HEK293 (cell line): ENCODE data around the gene RBM7.

Experiments
- CTCF ChIA-PET: fragments of 350-600 bp; formaldehyde crosslinking; extraction: SDS; loops from one replicate; lab custom pipeline; 2021; ENCODE audit warnings: antibody characterized with exemption; lab: Yijun Ruan, JAX
- POLR2A ChIA-PET: fragments of 300-600 bp; formaldehyde crosslinking; extraction: SDS; loops from one replicate; lab custom pipeline; 2020; ENCODE audit warnings: antibody characterized with exemption, inconsistent platforms; lab: Yijun Ruan, JAX
- H3K27ac ChIP-seq: fragments of 200-500 bp; sonication (Bioruptor generic); 2 replicates; pipeline ENCODE4 v1.5.1; 2014; ENCODE audit warnings: low read depth, low read length, control low read depth, inconsistent platforms; ENCODE audit errors: extremely low read depth
- H3K36me3 ChIP-seq, 2 experiments: fragments of 200-500 bp in 1 of 2; sonication (Bioruptor generic) in 1 of 2; 1 replicate in 1 of 2; 2 replicates in 1 of 2; pipeline ENCODE4 v1.5.1; 2014 to 2017; ENCODE audit warnings: inconsistent platforms in 2 of 2, low read length in 2 of 2; ENCODE audit not compliant: control insufficient read depth in 2 of 2, insufficient read depth in 1 of 2
- H3K4me1 ChIP-seq: fragments of 200-500 bp; sonication (Bioruptor generic); 2 replicates; pipeline ENCODE4 v1.5.1; 2014; ENCODE audit warnings: mild to moderate bottlenecking, low read length, inconsistent platforms; ENCODE audit not compliant: control insufficient read depth, insufficient read depth
- H3K4me3 ChIP-seq: 2 replicates; pipeline ENCODE4 v1.5.1; 2011; ENCODE audit warnings: low read depth, mild to moderate bottlenecking, control low read depth, low read length, moderate library complexity
- H3K9me3 ChIP-seq: fragments of 200-500 bp; sonication (Bioruptor generic); 2 replicates; pipeline ENCODE4 v1.5.1; 2014; ENCODE audit warnings: low read depth, low read length, inconsistent platforms; ENCODE audit not compliant: control insufficient read depth, insufficient read depth
- BCL6B ChIP-seq: fragments of 450-650 bp; formaldehyde crosslinking; IDR thresholded peaks from 2 replicates; pipeline ENCODE4 v1.5.1; 2017; ENCODE audit warnings: missing biosample characterization, missing genetic modification characterization
- GLI4 ChIP-seq: fragments of 450-650 bp; formaldehyde crosslinking; IDR thresholded peaks from 2 replicates; pipeline ENCODE4 v1.5.1; 2016; ENCODE audit warnings: missing biosample characterization, missing genetic modification characterization
- HIC1 ChIP-seq: fragments of 450-650 bp; formaldehyde crosslinking; IDR thresholded peaks from 2 replicates; pipeline ENCODE4 v1.5.1; 2016; ENCODE audit warnings: missing biosample characterization, missing genetic modification characterization
- ZBTB1 ChIP-seq: fragments of 450-650 bp; formaldehyde crosslinking; IDR thresholded peaks from 2 replicates; pipeline ENCODE4 v1.5.1; 2016; ENCODE audit warnings: missing biosample characterization, missing genetic modification characterization
- ZNF18 ChIP-seq: fragments of 450-650 bp; formaldehyde crosslinking; IDR thresholded peaks from 2 replicates; pipeline ENCODE4 v1.5.1; 2016; ENCODE audit warnings: missing biosample characterization, missing genetic modification characterization
- ZNF404 ChIP-seq: fragments of 450-650 bp; formaldehyde crosslinking; IDR thresholded peaks from 2 replicates; pipeline ENCODE4 v1.5.1; 2017; ENCODE audit warnings: missing biosample characterization, missing genetic modification characterization
- ZNF473 ChIP-seq: fragments of 450-650 bp; formaldehyde crosslinking; IDR thresholded peaks from 2 replicates; pipeline ENCODE4 v1.5.1; 2017; ENCODE audit warnings: missing biosample characterization, missing genetic modification characterization
- ZNF518A ChIP-seq: fragments of 450-650 bp; formaldehyde crosslinking; conservative IDR thresholded peaks from 2 replicates; pipeline ENCODE4 v1.5.1; 2016; ENCODE audit warnings: low read depth, missing biosample characterization, missing genetic modification characterization
- ZNF600 ChIP-seq: fragments of 450-650 bp; formaldehyde crosslinking; IDR thresholded peaks from 2 replicates; pipeline ENCODE4 v1.5.1; 2016; ENCODE audit warnings: missing biosample characterization, missing genetic modification characterization
- ZNF777 ChIP-seq: fragments of 450-650 bp; formaldehyde crosslinking; IDR thresholded peaks from 2 replicates; pipeline ENCODE4 v1.5.1; 2017; ENCODE audit warnings: missing biosample characterization, missing genetic modification characterization, borderline replicate concordance
- TF ChIP-seq, protein P1 (sequence below): fragments of 450-650 bp; formaldehyde crosslinking; IDR thresholded peaks from 2 replicates; pipeline ENCODE4 v1.5.1; 2016; ENCODE audit warnings: missing biosample characterization, missing genetic modification characterization
- TF ChIP-seq, protein P2 (sequence below): fragments of 450-650 bp; formaldehyde crosslinking; IDR thresholded peaks from 2 replicates; pipeline ENCODE4 v1.5.1; 2017; ENCODE audit warnings: missing biosample characterization, missing genetic modification characterization
- TF ChIP-seq, protein P3 (sequence below): fragments of 450-650 bp; formaldehyde crosslinking; conservative IDR thresholded peaks from 2 replicates; pipeline ENCODE4 v1.5.1; 2016; ENCODE audit warnings: low read depth, missing biosample characterization, missing genetic modification characterization
- TF ChIP-seq, protein P4 (sequence below): fragments of 450-650 bp; formaldehyde crosslinking; IDR thresholded peaks from 2 replicates; pipeline ENCODE4 v1.5.1; 2016; ENCODE audit warnings: missing biosample characterization, missing genetic modification characterization

RBM7 gene

DNA sequence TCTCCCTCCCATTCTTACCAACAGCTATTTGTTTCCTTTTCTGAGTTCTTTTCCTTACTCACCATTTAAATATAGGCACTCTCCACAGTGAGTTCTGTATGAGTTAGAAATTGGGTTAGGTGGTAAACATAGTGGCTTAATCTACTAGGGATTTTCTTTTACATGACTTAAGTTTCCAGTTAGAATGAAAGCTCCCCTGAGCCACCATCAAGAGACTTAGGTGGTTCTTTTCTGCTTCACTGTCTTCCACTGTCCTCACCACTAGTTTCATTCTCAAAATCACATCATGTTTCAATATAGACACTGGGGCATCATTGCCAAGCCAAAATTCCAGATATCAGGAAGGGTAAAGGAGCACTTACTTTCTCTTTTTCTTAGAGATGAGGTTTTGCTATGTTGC, 29.8 kb downstream of the RBM7 start (continued):
- TF ChIP-seq ZNF600: no peak

DNA sequence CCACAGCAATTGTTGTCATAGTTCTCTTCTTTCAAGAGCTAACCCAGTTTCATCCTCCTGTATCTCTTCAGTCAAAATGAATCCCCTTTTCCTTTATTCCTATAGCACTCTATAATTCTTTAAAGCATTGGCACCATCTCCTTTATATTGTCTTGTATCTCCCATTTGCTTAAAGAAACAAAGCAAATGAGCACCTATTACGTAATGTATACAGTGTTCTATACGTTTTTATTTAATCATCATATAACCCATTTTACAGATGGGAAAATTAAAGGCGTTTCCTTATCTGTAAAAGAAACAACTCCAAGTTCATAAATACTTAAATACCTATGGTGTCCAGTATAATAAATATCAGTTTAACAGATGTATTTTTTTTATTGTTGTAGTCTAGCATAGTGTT, 32.4 kb downstream of the RBM7 start:
- H3K36me3 ChIP-seq: no peaks in the 10 kb centered on the region
- CTCF ChIA-PET: no interaction called here
- POLR2A ChIA-PET: no interaction called here
- H3K27ac ChIP-seq: no peak overlapping the region
- TF ChIP-seq ZNF473 (no peak), GLI4 (tag by site-specific recombination) (no peak), ZNF777 (tag by site-specific recombination) (no peak), ZNF404 (tag by site-specific recombination) (no peak), HIC1 (tag by site-specific recombination) (no peak)
- TF ChIP-seq, protein P1, sequence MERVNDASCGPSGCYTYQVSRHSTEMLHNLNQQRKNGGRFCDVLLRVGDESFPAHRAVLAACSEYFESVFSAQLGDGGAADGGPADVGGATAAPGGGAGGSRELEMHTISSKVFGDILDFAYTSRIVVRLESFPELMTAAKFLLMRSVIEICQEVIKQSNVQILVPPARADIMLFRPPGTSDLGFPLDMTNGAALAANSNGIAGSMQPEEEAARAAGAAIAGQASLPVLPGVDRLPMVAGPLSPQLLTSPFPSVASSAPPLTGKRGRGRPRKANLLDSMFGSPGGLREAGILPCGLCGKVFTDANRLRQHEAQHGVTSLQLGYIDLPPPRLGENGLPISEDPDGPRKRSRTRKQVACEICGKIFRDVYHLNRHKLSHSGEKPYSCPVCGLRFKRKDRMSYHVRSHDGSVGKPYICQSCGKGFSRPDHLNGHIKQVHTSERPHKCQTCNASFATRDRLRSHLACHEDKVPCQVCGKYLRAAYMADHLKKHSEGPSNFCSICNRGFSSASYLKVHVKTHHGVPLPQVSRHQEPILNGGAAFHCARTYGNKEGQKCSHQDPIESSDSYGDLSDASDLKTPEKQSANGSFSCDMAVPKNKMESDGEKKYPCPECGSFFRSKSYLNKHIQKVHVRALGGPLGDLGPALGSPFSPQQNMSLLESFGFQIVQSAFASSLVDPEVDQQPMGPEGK (tag by site-specific recombination): no peak
- TF ChIP-seq, protein P2, sequence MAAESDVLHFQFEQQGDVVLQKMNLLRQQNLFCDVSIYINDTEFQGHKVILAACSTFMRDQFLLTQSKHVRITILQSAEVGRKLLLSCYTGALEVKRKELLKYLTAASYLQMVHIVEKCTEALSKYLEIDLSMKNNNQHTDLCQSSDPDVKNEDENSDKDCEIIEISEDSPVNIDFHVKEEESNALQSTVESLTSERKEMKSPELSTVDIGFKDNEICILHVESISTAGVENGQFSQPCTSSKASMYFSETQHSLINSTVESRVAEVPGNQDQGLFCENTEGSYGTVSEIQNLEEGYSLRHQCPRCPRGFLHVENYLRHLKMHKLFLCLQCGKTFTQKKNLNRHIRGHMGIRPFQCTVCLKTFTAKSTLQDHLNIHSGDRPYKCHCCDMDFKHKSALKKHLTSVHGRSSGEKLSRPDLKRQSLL (tag by site-specific recombination): no peak
- TF ChIP-seq, protein P3, sequence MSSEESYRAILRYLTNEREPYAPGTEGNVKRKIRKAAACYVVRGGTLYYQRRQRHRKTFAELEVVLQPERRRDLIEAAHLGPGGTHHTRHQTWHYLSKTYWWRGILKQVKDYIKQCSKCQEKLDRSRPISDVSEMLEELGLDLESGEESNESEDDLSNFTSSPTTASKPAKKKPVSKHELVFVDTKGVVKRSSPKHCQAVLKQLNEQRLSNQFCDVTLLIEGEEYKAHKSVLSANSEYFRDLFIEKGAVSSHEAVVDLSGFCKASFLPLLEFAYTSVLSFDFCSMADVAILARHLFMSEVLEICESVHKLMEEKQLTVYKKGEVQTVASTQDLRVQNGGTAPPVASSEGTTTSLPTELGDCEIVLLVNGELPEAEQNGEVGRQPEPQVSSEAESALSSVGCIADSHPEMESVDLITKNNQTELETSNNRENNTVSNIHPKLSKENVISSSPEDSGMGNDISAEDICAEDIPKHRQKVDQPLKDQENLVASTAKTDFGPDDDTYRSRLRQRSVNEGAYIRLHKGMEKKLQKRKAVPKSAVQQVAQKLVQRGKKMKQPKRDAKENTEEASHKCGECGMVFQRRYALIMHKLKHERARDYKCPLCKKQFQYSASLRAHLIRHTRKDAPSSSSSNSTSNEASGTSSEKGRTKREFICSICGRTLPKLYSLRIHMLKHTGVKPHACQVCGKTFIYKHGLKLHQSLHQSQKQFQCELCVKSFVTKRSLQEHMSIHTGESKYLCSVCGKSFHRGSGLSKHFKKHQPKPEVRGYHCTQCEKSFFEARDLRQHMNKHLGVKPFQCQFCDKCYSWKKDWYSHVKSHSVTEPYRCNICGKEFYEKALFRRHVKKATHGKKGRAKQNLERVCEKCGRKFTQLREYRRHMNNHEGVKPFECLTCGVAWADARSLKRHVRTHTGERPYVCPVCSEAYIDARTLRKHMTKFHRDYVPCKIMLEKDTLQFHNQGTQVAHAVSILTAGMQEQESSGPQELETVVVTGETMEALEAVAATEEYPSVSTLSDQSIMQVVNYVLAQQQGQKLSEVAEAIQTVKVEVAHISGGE (tag by site-specific recombination): no peak
- H3K4me3 ChIP-seq: no peak overlapping the region
- H3K4me1 ChIP-seq: no peaks in the 10 kb centered on the region
- H3K9me3 ChIP-seq: no peaks in the 10 kb centered on the region

- Histone ChIP-seq H3K36me3 (no peaks in the 10 kb centered on the region), H3K27ac (no peak overlapping the region), H3K4me1 (no peaks in the 10 kb centered on the region), H3K9me3 (no peaks in the 10 kb centered on the region), H3K4me3 (no peak overlapping the region)
- POLR2A ChIA-PET: no interaction called here
- CTCF ChIA-PET: no interaction called here
- TF ChIP-seq ZNF18 (tag by site-specific recombination) (no peak), BCL6B (tag by site-specific recombination) (no peak), ZBTB1 (tag by site-specific recombination) (no peak), ZNF518A (tag by site-specific recombination) (no peak)
- TF ChIP-seq, protein P4, sequence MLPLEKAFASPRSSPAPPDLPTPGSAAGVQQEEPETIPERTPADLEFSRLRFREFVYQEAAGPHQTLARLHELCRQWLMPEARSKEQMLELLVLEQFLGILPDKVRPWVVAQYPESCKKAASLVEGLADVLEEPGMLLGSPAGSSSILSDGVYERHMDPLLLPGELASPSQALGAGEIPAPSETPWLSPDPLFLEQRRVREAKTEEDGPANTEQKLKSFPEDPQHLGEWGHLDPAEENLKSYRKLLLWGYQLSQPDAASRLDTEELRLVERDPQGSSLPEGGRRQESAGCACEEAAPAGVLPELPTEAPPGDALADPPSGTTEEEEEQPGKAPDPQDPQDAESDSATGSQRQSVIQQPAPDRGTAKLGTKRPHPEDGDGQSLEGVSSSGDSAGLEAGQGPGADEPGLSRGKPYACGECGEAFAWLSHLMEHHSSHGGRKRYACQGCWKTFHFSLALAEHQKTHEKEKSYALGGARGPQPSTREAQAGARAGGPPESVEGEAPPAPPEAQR (tag by site-specific recombination): no peak
These were observed 32.9 kb downstream of the RBM7 start for GRCh38 chr11:114433376-114433775.
